Lower leg skin (tissue), 3 donors: ENCODE data around the gene KDM7A.

Experiments used
- CTCF ChIP-seq, 3 donors: fragments of 450-650 bp; IDR thresholded peaks; one replicate each; pipeline ENCODE4 v1.5.1; 2016; ENCODE audit warnings: antibody characterized with exemption in 3 of 3, mild to moderate bottlenecking in 3 of 3, moderate library complexity in 2 of 3
- POLR2A ChIP-seq, 2 donors: fragments of 450-650 bp; IDR thresholded peaks; one replicate each; pipeline ENCODE4 v1.6.1; 2016 to 2017; ENCODE audit warnings: antibody characterized with exemption in 2 of 2, mild to moderate bottlenecking in 1 of 2, moderate library complexity in 1 of 2

- TF ChIP-seq CTCF (IDR thresholded peaks at IDR 0.05), result no peak
- no peak for TF ChIP-seq POLR2A (IDR thresholded peaks at IDR 0.05)
Measured at GRCh38 chr7:140055833-140056232, 121.0 kb downstream of the KDM7A start.
